Posterior cingulate gyrus (tissue), 11 donors: ENCODE data around the gene ARID5B.
A peak's percentile ranks its signal among the peaks of the same experiment; 100 is the strongest.

Experiments
- DNase-seq, 10 donors: peaks; one replicate each; pipeline versions ENCODE4 v3.0.0 to v3.0.0-alpha.2; 2020 to 2021; ENCODE audit warnings: mixed read lengths in 3 of 10
- intact Hi-C: fragments of 100-400 bp; cut with DNase I; formaldehyde crosslinking; loops from one replicate; pipeline ENCODE4 v1.15.1; 2023

ARID5B gene

DNA sequence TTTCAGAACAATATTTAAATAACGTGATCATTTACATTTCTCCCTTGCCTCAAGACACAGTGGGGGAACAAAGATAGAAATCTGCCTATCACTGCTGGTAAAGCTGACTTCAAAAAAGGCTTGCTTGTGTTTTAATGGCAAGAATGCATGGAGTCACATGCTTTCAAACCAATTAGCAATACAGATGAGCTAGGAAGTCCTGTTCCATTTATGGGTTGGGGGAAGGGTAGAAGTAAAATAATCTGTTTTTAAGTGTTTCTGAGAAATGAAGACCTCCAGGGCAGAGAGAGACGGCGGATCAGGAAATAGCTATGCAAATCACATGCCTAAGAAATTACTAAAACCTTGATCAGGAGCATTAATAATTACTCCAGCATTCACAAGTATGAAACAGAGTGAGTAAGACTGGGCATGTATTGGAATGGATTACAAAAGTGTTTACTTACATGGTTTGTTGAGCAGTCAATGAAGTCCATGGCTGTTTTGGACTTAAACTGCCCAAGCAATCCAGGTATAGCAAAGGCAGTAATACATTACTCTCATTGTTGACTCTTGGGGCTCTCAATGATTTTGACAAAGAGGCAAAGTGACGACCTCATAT is 142.0 kb downstream of the ARID5B start:
- intact Hi-C loops: loop anchor here (5.0 kb wide), 1 partner anchor 141 kb away; the partner anchor contains the start of gene ARID5B
- DNase-seq: no peak

- intact Hi-C loops: loop anchor here (5.0 kb wide), 1 partner anchor 142 kb away; the partner anchor contains the start of gene ARID5B
- no peak for DNase-seq
Observed at GRCh38 chr10:62044566-62044965, 143.1 kb downstream of the ARID5B start.

DNA sequence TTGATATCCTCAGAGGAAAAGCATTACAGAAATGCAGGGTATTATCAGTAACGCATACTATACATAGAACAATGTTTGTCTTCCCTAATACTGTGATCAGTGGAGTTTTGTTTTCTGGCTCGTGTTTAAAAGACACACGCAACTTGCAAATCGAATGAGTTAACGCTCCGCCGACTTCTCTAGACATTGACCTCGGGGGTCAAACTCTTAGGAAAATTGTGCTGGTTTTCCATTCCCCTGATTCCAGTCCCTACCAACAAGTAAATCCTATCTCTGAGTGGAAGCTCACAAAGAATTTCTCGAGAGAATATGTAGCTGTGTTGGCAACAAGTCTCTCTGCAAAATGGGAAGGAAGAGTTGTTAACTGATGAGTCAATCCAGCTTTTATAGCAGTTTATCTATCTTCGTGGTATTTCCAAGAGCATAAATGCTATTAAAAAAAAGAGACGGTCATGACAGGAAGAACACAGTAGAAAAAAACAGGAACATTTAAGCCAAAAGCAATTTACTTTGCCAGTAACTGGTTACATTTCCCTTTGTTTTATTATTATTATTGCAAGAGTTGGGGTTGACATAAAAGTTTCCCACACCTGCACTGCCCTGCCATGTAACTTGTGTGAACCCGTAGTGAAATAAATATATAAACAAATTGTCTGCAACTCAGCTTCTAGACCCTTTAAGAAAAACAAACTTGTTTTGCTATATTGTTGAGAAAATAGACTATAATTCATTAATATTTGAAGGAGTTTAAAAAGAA is 144.4 kb downstream of the ARID5B start:
- intact Hi-C loops: no loop called here
- no peak for DNase-seq

DNA sequence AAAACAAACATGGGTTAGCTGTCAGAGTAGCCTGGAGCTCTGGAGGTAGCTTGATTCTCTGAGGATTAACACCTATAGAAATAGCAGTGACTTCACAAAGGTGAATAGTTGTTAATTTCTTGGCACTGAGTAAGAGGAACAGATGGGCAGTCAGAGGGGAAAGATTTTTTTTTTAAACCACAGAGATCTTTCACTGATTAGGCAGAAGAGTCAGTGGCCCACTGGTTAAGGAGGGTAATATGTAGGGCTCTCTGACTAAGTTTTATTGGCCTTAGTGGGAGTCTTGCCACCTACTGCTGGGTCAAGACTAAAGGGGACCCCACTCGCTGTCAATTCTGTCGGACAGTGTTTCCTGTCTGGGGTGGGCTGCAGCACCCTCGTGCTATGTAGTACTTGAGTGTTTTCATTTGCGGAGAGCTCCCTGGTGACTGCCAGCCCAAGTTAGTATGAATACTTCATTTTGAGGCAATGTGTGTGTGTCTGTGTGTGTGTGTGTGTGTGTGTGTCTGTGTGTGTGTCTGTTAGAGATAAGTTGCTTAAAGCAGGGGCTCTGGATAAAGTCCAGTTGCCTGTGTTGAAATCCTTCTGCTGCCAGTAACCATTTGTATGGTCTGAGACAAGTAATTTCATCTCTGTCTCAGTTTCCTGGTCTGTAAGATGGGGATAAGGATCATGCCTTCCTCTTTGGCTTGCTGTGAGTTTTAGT is 145.2 kb downstream of the ARID5B start:
- intact Hi-C loops: no loop called here
- DNase-seq: no peak

GRCh38 chr10:62047228-62047892 is 145.9 kb downstream of the ARID5B start:
- intact Hi-C loops: no loop called here
- no peak for DNase-seq

GRCh38 chr10:62047960-62048383 is 146.5 kb downstream of the ARID5B start:
- DNase-seq: no peak
- intact Hi-C loops: no loop called here

- DNase-seq: no peak
- intact Hi-C loops: no loop called here
Observed at GRCh38 chr10:62048470-62048869, 147.0 kb downstream of the ARID5B start.

DNA sequence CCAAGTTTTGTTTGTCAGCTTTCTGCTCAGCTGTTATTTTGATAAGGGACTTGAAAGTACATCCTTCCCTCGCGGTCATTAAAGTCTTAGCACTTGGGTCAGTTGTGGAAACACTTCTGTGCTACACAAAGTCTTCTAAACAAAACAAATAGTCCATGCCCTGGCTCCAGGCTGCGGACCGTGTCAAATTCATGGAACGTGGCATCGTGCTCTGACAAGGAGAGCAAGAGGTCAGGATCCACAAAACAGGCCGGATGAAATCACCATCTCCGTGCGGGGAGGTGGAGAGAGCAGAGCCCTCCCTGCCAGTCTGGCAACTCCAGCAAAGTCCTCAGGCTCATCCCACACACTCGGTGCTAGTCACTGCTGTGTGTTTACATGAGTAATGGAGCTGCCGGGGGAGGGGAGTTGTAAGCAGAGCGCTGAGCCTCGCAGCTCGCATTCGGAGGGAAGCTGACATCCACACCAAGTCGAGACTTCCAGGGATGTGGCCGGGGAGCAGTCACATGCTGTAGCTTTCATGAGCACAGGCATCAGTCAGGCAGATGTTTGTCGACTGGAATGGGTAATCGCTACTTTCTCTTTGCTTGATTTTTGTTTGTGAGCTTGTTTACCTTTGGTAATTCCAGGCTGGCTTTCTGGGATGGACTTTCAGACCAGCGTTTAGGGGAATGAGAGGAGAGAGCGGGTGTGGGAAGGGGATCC is 147.6 kb downstream of the ARID5B start:
- intact Hi-C loops: no loop called here
- DNase-seq: peak; percentile 76 to 98 (median 84)

- intact Hi-C loops: loop anchor here (5.0 kb wide), 1 partner anchor 43 kb away; no protein-coding TSS in a partner anchor
- DNase-seq: no peak
Observed at GRCh38 chr10:62049624-62050345, 148.3 kb downstream of the ARID5B start.

DNA sequence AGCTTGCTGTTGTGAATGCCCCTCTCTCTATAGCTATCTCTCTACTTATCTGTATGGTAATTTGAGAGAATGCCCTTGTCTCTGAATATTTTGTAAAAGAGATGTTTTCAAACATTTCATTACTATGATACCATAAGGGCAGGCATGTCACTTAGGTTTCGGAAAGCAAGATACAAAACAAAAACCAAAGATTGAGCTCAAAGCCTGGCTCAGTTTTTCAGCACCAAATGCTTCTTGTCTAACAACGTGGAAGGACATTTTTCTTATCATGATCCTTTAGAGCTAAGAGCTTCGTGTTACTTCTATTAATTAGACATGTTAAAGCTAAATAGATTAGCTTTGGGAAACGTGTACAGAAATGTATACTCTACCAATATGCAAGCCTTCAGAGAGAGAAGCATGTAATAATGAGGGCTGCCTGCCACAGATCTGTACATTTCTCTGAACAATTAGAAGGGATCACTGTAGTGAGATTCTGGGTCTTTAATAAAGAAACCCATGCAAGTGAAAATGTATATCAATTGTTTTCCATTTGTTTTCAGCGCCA is 148.9 kb downstream of the ARID5B start:
- intact Hi-C loops: loop anchor here (5.0 kb wide), 1 partner anchor 42 kb away; no protein-coding TSS in a partner anchor
- no peak for DNase-seq

DNA sequence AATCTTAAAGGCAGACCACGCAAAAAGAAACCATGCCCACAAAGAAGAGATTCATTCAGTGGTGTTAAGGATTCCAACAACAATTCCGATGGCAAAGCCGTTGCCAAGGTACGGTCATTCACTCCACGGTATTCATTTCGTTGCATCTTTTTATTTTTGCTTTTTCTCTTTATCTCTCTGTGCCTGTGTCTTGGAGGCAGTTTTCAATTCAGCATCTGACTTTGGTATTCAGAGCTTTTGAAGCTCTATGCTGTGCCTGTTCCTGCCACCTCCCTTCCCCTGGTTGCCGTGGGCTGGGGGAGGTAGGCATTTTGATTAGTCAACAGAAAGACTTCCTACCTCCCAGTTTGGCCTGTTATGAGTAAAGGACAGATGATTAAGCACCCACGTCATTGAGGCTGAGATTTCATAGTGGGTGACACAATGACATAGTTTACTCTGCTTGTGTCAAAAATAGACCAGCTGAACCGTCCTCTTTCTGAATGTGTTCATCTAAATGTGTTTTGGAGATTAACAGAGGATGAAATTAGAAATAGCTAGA is 149.5 kb downstream of the ARID5B start:
- peak in 2 of 10 donors; percentile 32 to 83 for DNase-seq
- intact Hi-C loops: loop anchor here (5.0 kb wide), 1 partner anchor 41 kb away; no protein-coding TSS in a partner anchor

- DNase-seq: no peak
- intact Hi-C loops: loop anchor here (5.0 kb wide), 1 partner anchor 40 kb away; no protein-coding TSS in a partner anchor
Observed at GRCh38 chr10:62052276-62052675, 150.8 kb downstream of the ARID5B start.

DNA sequence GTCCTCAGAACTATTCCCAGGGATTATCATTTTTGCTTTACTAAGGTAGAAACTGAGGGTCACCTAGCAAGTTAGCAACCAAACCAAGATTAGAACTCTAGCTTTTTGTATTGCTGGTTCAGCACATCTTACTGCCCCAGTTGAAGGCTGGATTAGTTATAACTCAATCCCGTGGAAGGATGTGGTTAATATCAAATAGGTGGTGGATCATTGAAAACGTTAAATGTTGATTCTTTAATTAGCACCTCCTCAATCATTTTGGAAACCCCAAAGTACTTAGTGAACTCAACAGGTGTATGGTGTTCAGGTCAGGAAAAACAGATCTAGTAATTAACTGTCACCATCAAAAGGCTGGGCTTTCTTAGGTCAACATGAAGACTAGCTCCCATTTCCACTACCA is 152.4 kb downstream of the ARID5B start:
- DNase-seq: no peak
- intact Hi-C loops: loop anchor here (5.0 kb wide), 1 partner anchor 38 kb away; no protein-coding TSS in a partner anchor

DNA sequence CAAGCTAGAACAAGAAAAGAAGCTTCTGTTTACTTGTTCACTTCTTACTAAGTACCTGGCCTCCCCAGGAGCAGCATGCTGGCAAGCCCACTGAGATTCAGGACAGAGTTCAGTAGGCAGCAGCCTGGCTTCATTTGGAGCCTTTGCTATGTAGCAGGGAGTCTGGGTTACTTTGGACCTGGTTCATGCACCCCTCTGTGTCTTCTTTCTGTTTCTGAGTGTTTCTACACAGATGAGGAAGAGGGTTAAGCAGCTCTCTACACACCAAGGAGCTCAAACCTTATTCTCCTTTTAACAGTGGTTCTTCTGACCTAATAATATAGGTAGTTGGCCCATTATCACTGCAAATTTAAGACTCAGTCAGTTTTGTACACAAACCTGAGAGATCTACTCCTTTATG is 152.9 kb downstream of the ARID5B start:
- intact Hi-C loops: loop anchor here (5.0 kb wide), 1 partner anchor 38 kb away; no protein-coding TSS in a partner anchor
- no peak for DNase-seq

GRCh38 chr10:62054830-62055229 is 153.3 kb downstream of the ARID5B start:
- intact Hi-C loops: loop anchor here (5.0 kb wide), 1 partner anchor 37 kb away; no protein-coding TSS in a partner anchor

GRCh38 chr10:62056219-62056618 is 154.7 kb downstream of the ARID5B start:
- intact Hi-C loops: no loop called here
- DNase-seq: no peak

More at GRCh38 chr10:62054830-62055229, 153.3 kb downstream of the ARID5B start:
- DNase-seq: no peak

DNA sequence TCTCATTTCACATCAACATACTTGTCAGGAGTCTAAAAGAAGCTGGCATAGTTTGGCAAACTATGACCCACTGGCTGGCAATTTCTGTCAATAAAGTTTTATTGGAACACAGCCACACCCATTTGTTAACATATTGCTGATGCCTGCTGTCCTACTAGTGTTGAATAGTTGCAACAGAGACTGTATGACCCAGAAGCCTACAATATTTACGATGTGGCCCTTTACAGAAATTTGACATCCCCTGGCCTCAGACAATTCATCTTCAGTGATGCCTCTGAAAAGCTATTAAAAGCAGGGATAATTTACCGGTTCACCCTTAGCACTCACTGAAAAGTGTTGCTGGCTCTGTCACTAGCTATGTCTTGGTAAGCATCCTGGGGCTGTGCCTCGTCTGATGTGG is 155.2 kb downstream of the ARID5B start:
- intact Hi-C loops: no loop called here

GRCh38 chr10:62057359-62057758 is 155.9 kb downstream of the ARID5B start:
- no peak for DNase-seq
- intact Hi-C loops: no loop called here

More for the DNA sequence above, 155.2 kb downstream of the ARID5B start:
- no peak for DNase-seq
